K562 (cell line): Measurements from ENCODE around the gene BLTP3A. TPM values are rescaled to one million over a fixed set of nuclear protein-coding genes. Genes with fewer than 3 reads are reported as not detected.

Experiments used
- BACH1 ChIP-seq: fragments of 200-800 bp; sonication (Bioruptor generic); IDR thresholded peaks from 2 replicates; pipeline ENCODE4 v1.6.1; 2016; ENCODE audit warnings: missing genetic modification characterization, missing compliant biosample characterization
- CBFA2T3 ChIP-seq: fragments of 450-650 bp; IDR thresholded peaks from 2 replicates; pipeline ENCODE4 v1.6.1; 2017
- CGGBP1 ChIP-seq: fragments of 250-450 bp; sonication (Bioruptor Pico); IDR thresholded peaks from 2 replicates; pipeline ENCODE4 v1.9.0; 2021; ENCODE audit warnings: mild to moderate bottlenecking
- CTBP1 ChIP-seq: fragments of 450-650 bp; IDR thresholded peaks from 2 replicates; pipeline ENCODE4 v1.6.1; 2016; ENCODE audit warnings: borderline replicate concordance
- ESRRB ChIP-seq: fragments of 250-450 bp; sonication (Bioruptor Pico); IDR thresholded peaks from 2 replicates; pipeline ENCODE4 v1.5.0; 2020; ENCODE audit warnings: mild to moderate bottlenecking, moderate library complexity, borderline replicate concordance
- JUND ChIP-seq, 2 experiments: IDR thresholded peaks; 2 replicates in 1 of 2; 3 replicates in 1 of 2; pipeline ENCODE4 v1.6.1; 2011; ENCODE audit warnings: borderline replicate concordance in 2 of 2, low read depth in 2 of 2, low read length in 2 of 2, improper control_type of control experiment in 1 of 2, missing biosample characterization in 1 of 2, missing genetic modification characterization in 1 of 2, missing genetic modification reagents in 1 of 2
- MAFF ChIP-seq: IDR thresholded peaks from 2 replicates; pipeline ENCODE4 v1.6.1; 2012; ENCODE audit warnings: low read length, improper control_type of control experiment
- MAFG ChIP-seq: fragments of 450-650 bp; conservative IDR thresholded peaks from 2 replicates; pipeline ENCODE4 v1.6.1; 2016; ENCODE audit warnings: missing genetic modification characterization, missing compliant biosample characterization
- MAFK ChIP-seq: IDR thresholded peaks from 2 replicates; pipeline ENCODE4 v1.6.1; 2011; ENCODE audit warnings: low read length, improper control_type of control experiment
- NFE2L1 ChIP-seq: fragments of 450-650 bp; IDR thresholded peaks from 2 replicates; pipeline ENCODE4 v1.6.1; 2016; ENCODE audit warnings: missing genetic modification characterization, low read depth, mild to moderate bottlenecking, missing compliant biosample characterization, moderate library complexity, borderline replicate concordance
- NFIC ChIP-seq: fragments of 450-650 bp; IDR thresholded peaks from 2 replicates; pipeline ENCODE4 v1.6.1; 2017; ENCODE audit warnings: mild to moderate bottlenecking, inconsistent platforms
- PTRF ChIP-seq: fragments of 450-650 bp; IDR thresholded peaks from 2 replicates; pipeline ENCODE4 v1.6.1; 2016; ENCODE audit warnings: mild to moderate bottlenecking, missing genetic modification characterization, missing compliant biosample characterization
- U2AF1 ChIP-seq: fragments of 200-400 bp; formaldehyde crosslinking; optimal IDR thresholded peaks from 2 replicates; pipeline ENCODE3; 2017; ENCODE audit warnings: mild to moderate bottlenecking, low read depth, low read length, moderate library complexity
- ZBTB8A ChIP-seq: fragments of 450-650 bp; IDR thresholded peaks from 2 replicates; pipeline ENCODE4 v1.6.1; 2018; ENCODE audit warnings: mild to moderate bottlenecking, moderate library complexity; ENCODE audit not compliant: partially characterized antibody
- ZFPM2 ChIP-seq: fragments of 250-450 bp; sonication (Bioruptor Pico); IDR thresholded peaks from 2 replicates; pipeline ENCODE4 v1.5.1; 2022; ENCODE audit warnings: mild to moderate bottlenecking
- ZNF23 ChIP-seq: fragments of 250-450 bp; sonication (Bioruptor Pico); IDR thresholded peaks from 2 replicates; pipeline ENCODE4 v1.4.0; 2020; ENCODE audit warnings: mild to moderate bottlenecking
- ZNF79 ChIP-seq: fragments of 250-450 bp; sonication (Bioruptor Pico); IDR thresholded peaks from 2 replicates; pipeline ENCODE4 v1.4.0; 2020; ENCODE audit warnings: low read depth, mild to moderate bottlenecking, moderate library complexity
- polyA plus RNA-seq, 8 experiments: library from polyadenylated mRNA; depleted of rRNA in 4 of 8; stranded (reverse) in 5 of 8; unstranded in 3 of 8; fragments of >200 nt; fragmentation: Nextera tagmentation in 2 of 8; fragmentation: Illumina TruSeq in 1 of 8; extraction: Ambion mirVana in 2 of 8; extraction: Trizol in 1 of 8; gene quantifications; 2 replicates each; pipeline versions ENCODE4 v1.2.1 to v1.2.3, GENCODE V29; 2011 to 2014; ENCODE audit warnings: inconsistent platforms in 1 of 8, missing spikeins in 1 of 8
- small RNA-seq: library from RNA; depleted of rRNA; stranded (forward); fragments of <200 nt; gene quantifications from one replicate; pipeline ENCODE3, GENCODE V24; 2014
- total RNA-seq, 7 experiments: library from RNA; depleted of rRNA in 6 of 7; stranded (reverse); fragments of >200 nt in 6 of 7; fragmentation: Illumina TruSeq in 2 of 7; extraction: Trizol in 2 of 7; gene quantifications; 2 replicates each; pipeline versions ENCODE4 v1.2.1 to v1.2.3, GENCODE V29; 2011 to 2021; ENCODE audit warnings: low replicate concordance in 1 of 7
- TF ChIP-seq, protein P1 (sequence below): fragments of 250-450 bp; sonication (Bioruptor Pico); IDR thresholded peaks from 2 replicates; pipeline ENCODE4 v1.8.0; 2022; ENCODE audit warnings: inconsistent platforms, mild to moderate bottlenecking, moderate library complexity, borderline replicate concordance

The BLTP3A gene
- total and polyA plus RNA-seq, 9 of the 15 experiments (the other 6 are each of a cell fraction or from before 2014, with no cell fraction given), result 7.5 to 34.6 (median 15.5) TPM

GRCh38 chr6:34839666-34840352 lies 47.9 kb downstream of the BLTP3A start (continued):
- TF ChIP-seq, protein P1, sequence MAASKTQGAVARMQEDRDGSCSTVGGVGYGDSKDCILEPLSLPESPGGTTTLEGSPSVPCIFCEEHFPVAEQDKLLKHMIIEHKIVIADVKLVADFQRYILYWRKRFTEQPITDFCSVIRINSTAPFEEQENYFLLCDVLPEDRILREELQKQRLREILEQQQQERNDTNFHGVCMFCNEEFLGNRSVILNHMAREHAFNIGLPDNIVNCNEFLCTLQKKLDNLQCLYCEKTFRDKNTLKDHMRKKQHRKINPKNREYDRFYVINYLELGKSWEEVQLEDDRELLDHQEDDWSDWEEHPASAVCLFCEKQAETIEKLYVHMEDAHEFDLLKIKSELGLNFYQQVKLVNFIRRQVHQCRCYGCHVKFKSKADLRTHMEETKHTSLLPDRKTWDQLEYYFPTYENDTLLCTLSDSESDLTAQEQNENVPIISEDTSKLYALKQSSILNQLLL (CRISPR knock-in tag), result no peak
- TF ChIP-seq MAFK (peak; percentile 90), ZNF79 (CRISPR knock-in tag) (no peak), ZBTB8A (no peak), MAFF (peak; percentile 95), U2AF1 (no peak), CGGBP1 (CRISPR knock-in tag) (0 out of 2 replicates have a peak, but pooled peaks have one; percentile 51), JUND (IDR thresholded peaks at IDR 0.05; ENCODE audit: borderline replicate concordance, low read depth, low read length) (no peak), JUND (tag; IDR thresholded peaks at IDR 0.05; ENCODE audit: borderline replicate concordance, low read depth, low read length) (peak; percentile 32; the same call in 1 of the 3 replicates), ZNF23 (CRISPR knock-in tag) (no peak), ESRRB (CRISPR knock-in tag) (no peak), PTRF (tag) (peak; percentile 73; the same call in 1 of the 2 replicates), CBFA2T3 (0 out of 2 replicates have a peak, but pooled peaks have one; percentile 5), NFE2L1 (peak; percentile 91), MAFG (peak; percentile 97), BACH1 (peak; percentile 78; the same call in 1 of the 2 replicates), CTBP1 (peak; percentile 23; the same call in 1 of the 2 replicates), ZFPM2 (CRISPR knock-in tag) (no peak), NFIC (peak; percentile 59)

Small RNAs within 50 kb of the gene (small RNA-seq; reads per million reads assigned to genes)
- not detected for gene RF00019

Other genes starting within 250 kb of the BLTP3A start
- gene SPDEF, start 235.8 kb upstream of the BLTP3A start, total RNA-seq (2014; rRNA removed), result 0.08 TPM in 1 of 2 replicates, not detected in the other
- gene SPDEF, start 235.8 kb upstream of the BLTP3A start, total RNA-seq (2014; rRNA removed; fragmentation: Illumina TruSeq; extraction: Trizol), result not detected in 2 replicates
- 0.11 and 0.15 TPM in 2 replicates for gene SPDEF, start 235.8 kb upstream of the BLTP3A start, total RNA-seq (2015; rRNA removed; fragmentation: Illumina TruSeq; extraction: Trizol)
- 0.11 and 0.16 TPM in 2 replicates for gene SPDEF, start 235.8 kb upstream of the BLTP3A start, total RNA-seq (2021)
- gene SPDEF, start 235.8 kb upstream of the BLTP3A start, polyA plus RNA-seq (2011; rRNA removed), result 0.04 and 0.08 TPM in 2 replicates
- 0.10 TPM in 1 of 2 replicates, not detected in the other for gene SPDEF, start 235.8 kb upstream of the BLTP3A start, polyA plus RNA-seq (2014; fragmentation: Illumina TruSeq; extraction: Trizol)
- not detected for gene SPDEF, start 235.8 kb upstream of the BLTP3A start, polyA plus RNA-seq (2014; fragmentation: Nextera tagmentation; extraction: Ambion mirVana)
- gene SPDEF, start 235.8 kb upstream of the BLTP3A start, polyA plus RNA-seq (2014; rRNA removed), result 0.08 and 0.12 TPM in 2 replicates
- gene ILRUN, start 95.3 kb upstream of the BLTP3A start, total RNA-seq (2014; rRNA removed), result 35.7 and 44.7 TPM in 2 replicates
- gene ILRUN, start 95.3 kb upstream of the BLTP3A start, total RNA-seq (2014; rRNA removed; fragmentation: Illumina TruSeq; extraction: Trizol), result 54.9 and 57.6 TPM in 2 replicates
- gene ILRUN, start 95.3 kb upstream of the BLTP3A start, total RNA-seq (2015; rRNA removed; fragmentation: Illumina TruSeq; extraction: Trizol), result 53.4 and 55.0 TPM in 2 replicates
- gene ILRUN, start 95.3 kb upstream of the BLTP3A start, total RNA-seq (2021), result 74.5 and 78.9 TPM in 2 replicates
- gene ILRUN, start 95.3 kb upstream of the BLTP3A start, polyA plus RNA-seq (2011; rRNA removed), result 62.1 and 66.1 TPM in 2 replicates
- 70.0 and 74.7 TPM in 2 replicates for gene ILRUN, start 95.3 kb upstream of the BLTP3A start, polyA plus RNA-seq (2014; fragmentation: Illumina TruSeq; extraction: Trizol)
- 10 to 100 TPM; 24.9 to 30.7 TPM for gene ILRUN, start 95.3 kb upstream of the BLTP3A start, polyA plus RNA-seq (2014; fragmentation: Nextera tagmentation; extraction: Ambion mirVana)
- gene ILRUN, start 95.3 kb upstream of the BLTP3A start, polyA plus RNA-seq (2014; rRNA removed), result 42.8 and 44.2 TPM in 2 replicates
- gene SNRPC, start 34.6 kb upstream of the BLTP3A start, total RNA-seq (2014; rRNA removed), result 500 and 634 TPM in 2 replicates
- 430 and 439 TPM in 2 replicates for gene SNRPC, start 34.6 kb upstream of the BLTP3A start, total RNA-seq (2014; rRNA removed; fragmentation: Illumina TruSeq; extraction: Trizol)
- gene SNRPC, start 34.6 kb upstream of the BLTP3A start, total RNA-seq (2015; rRNA removed; fragmentation: Illumina TruSeq; extraction: Trizol), result 488 and 508 TPM in 2 replicates
- 415 and 433 TPM in 2 replicates for gene SNRPC, start 34.6 kb upstream of the BLTP3A start, total RNA-seq (2021)
- gene SNRPC, start 34.6 kb upstream of the BLTP3A start, polyA plus RNA-seq (2011; rRNA removed), result 495 and 598 TPM in 2 replicates
- gene SNRPC, start 34.6 kb upstream of the BLTP3A start, polyA plus RNA-seq (2014; fragmentation: Illumina TruSeq; extraction: Trizol), result 868 and 905 TPM in 2 replicates
- gene SNRPC, start 34.6 kb upstream of the BLTP3A start, polyA plus RNA-seq (2014; fragmentation: Nextera tagmentation; extraction: Ambion mirVana), result 100 to 1,000 TPM; 697 to 889 TPM
- 808 and 854 TPM in 2 replicates for gene SNRPC, start 34.6 kb upstream of the BLTP3A start, polyA plus RNA-seq (2014; rRNA removed)
- 40.9 and 59.3 TPM in 2 replicates for gene TAF11, start 96.0 kb downstream of the BLTP3A start, total RNA-seq (2014; rRNA removed)
- gene TAF11, start 96.0 kb downstream of the BLTP3A start, total RNA-seq (2014; rRNA removed; fragmentation: Illumina TruSeq; extraction: Trizol), result 71.9 and 83.0 TPM in 2 replicates
- 65.9 and 73.2 TPM in 2 replicates for gene TAF11, start 96.0 kb downstream of the BLTP3A start, total RNA-seq (2015; rRNA removed; fragmentation: Illumina TruSeq; extraction: Trizol)
- gene TAF11, start 96.0 kb downstream of the BLTP3A start, total RNA-seq (2021), result 49.4 and 52.7 TPM in 2 replicates
- 70.6 and 91.9 TPM in 2 replicates for gene TAF11, start 96.0 kb downstream of the BLTP3A start, polyA plus RNA-seq (2011; rRNA removed)
- 67.5 and 74.2 TPM in 2 replicates for gene TAF11, start 96.0 kb downstream of the BLTP3A start, polyA plus RNA-seq (2014; fragmentation: Illumina TruSeq; extraction: Trizol)
- 10 to 100 TPM; 42.0 to 44.9 TPM for gene TAF11, start 96.0 kb downstream of the BLTP3A start, polyA plus RNA-seq (2014; fragmentation: Nextera tagmentation; extraction: Ambion mirVana)
- 74.7 and 77.2 TPM in 2 replicates for gene TAF11, start 96.0 kb downstream of the BLTP3A start, polyA plus RNA-seq (2014; rRNA removed)
- 6.2 and 8.7 TPM in 2 replicates for gene ANKS1A, start 97.2 kb downstream of the BLTP3A start, total RNA-seq (2014; rRNA removed)
- gene ANKS1A, start 97.2 kb downstream of the BLTP3A start, total RNA-seq (2014; rRNA removed; fragmentation: Illumina TruSeq; extraction: Trizol), result 3.6 and 4.3 TPM in 2 replicates
- 5.3 and 5.7 TPM in 2 replicates for gene ANKS1A, start 97.2 kb downstream of the BLTP3A start, total RNA-seq (2015; rRNA removed; fragmentation: Illumina TruSeq; extraction: Trizol)
- gene ANKS1A, start 97.2 kb downstream of the BLTP3A start, total RNA-seq (2021), result 11.6 and 13.8 TPM in 2 replicates
- gene ANKS1A, start 97.2 kb downstream of the BLTP3A start, polyA plus RNA-seq (2011; rRNA removed), result 3.8 and 6.2 TPM in 2 replicates
- gene ANKS1A, start 97.2 kb downstream of the BLTP3A start, polyA plus RNA-seq (2014; fragmentation: Illumina TruSeq; extraction: Trizol), result 9.4 and 9.8 TPM in 2 replicates
- gene ANKS1A, start 97.2 kb downstream of the BLTP3A start, polyA plus RNA-seq (2014; fragmentation: Nextera tagmentation; extraction: Ambion mirVana), result 1 to 10 TPM; 1.1 to 1.5 TPM
- gene ANKS1A, start 97.2 kb downstream of the BLTP3A start, polyA plus RNA-seq (2014; rRNA removed), result 5.4 and 5.7 TPM in 2 replicates